Lung microvascular endothelial cell (primary cell): Measurements from ENCODE around the gene TLCD2. TPM values are rescaled to one million over a fixed set of nuclear protein-coding genes. Genes with fewer than 3 reads are reported as not detected.
"Not testable (repeated sequence)": the region's sequence is repeated elsewhere in the genome, so short reads cannot be mapped to it uniquely, and the experiment has no call there.

Source experiments
- DNase-seq, 2 donors: peaks; one replicate each; pipeline versions ENCODE4 v3.0.0 to v3.0.0-alpha.2; 2010; ENCODE audit warnings: low read depth in 2 of 2
- total RNA-seq: library from RNA; depleted of rRNA; stranded (reverse); fragments of >200 nt; gene quantifications from 2 replicates; pipeline ENCODE4 v1.2.1, GENCODE V29; 2014

The TLCD2 gene, protein sequence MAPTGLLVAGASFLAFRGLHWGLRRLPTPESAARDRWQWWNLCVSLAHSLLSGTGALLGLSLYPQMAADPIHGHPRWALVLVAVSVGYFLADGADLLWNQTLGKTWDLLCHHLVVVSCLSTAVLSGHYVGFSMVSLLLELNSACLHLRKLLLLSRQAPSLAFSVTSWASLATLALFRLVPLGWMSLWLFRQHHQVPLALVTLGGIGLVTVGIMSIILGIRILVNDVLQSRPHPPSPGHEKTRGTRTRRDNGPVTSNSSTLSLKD
- 0.87 and 1.2 TPM in 2 replicates for total RNA-seq

DNA sequence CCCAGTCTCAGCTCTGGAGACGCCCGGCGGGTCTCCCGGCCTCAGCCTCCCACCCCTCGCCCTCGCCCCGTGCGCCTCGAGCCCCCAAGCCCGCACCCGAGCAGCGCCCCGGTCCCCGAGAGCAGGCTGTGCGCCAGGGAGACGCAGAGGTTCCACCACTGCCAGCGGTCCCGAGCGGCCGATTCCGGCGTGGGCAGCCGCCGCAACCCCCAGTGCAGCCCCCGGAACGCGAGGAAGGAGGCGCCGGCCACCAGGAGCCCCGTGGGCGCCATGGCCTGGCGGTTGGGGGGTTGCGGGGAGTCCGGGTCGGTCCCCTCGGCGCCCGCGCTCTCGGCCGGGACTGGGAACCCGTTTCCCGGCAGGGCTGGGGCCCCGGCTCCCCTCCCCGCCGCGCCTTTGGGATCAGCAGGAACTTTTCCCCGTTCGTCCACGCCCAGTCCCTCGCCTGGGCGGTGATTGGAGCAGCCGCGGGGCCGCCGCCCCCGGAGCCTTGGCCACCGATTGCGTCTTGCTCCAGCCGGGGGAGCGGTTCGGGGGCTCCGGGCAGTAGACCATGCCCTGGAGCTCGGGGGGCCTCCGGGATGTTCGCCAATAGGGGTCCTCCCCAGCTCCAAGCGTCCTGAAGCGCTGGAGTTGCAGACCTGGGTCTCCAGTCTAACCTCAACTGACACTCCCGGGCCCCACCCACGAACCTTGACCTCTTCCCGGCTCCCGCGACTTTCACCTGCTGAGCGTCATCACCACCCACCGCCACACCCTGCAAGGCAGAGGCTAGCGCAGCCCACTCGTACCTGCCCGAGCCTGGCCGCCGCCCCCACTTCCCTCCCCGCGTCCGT lies at the start of gene TLCD2:
Gene TLCD2 (minus strand): TSS at position 407 of the 836 bp plus-strand sequence. CDS start 135 bp downstream, at position 272.
- peak; percentile 46 to 62 for DNase-seq

DNA sequence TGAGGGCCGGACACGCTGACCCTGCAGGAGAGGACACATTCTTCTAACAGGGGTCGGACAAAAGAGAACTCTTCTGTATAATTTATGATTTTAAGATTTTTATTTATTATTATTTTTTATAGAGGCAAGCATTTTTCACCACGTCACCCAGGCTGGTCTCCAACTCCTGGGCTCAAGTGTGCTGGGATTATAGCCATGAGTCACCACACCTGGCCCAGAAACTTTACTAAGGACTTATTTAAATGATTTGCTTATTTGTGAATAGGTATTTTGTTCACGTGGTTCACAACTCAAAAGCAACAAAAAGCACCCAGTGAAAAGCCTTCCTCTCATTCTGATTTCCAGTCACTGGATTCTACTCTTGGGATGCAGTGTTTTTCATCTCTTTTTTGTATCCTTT lies 49.4 kb upstream of the TLCD2 start:
- DNase-seq: no peak

DNA sequence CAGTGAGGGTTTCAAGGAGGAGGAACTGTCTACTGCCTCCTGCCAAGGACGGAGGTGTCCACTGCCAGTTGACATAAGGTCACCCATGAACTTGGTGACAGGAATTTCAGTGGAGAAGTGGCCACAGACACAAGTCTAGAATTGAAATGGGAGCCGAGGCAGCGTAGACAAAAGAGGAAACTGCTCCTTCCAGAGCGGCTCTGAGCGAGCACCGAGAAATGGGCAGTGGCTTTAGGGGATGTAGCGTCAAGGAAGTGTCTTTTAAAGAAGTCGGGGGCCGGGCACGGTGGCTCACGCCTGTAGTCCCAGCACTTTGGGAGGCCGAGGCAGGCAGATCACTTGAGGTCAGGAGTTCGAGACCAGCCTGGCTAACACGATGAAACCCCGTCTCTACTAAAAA lies 48.6 kb upstream of the TLCD2 start:
- no peak for DNase-seq

DNA sequence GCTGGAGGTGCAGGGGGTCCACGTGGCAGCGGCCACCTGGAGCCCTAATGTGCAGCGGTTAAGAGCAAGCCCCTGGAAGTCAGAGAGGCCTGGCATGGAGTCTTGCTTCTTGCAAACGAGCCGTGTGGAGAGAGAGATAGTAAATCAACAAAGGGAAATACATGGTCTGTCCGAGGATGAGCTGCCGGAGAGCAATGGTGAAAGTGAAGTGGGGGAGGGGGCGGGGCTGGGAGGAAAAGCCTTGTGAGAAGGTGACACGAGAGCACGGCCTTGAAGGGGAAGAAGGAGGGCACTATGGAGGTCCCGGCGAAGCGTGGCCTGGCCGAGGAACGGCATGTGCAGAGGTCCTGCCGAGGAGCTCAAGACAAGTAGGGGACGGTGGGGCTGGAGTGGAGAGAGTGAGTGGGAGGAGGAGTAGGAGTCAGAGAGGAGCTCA lies 45.7 kb upstream of the TLCD2 start:
- DNase-seq: no peak

DNA sequence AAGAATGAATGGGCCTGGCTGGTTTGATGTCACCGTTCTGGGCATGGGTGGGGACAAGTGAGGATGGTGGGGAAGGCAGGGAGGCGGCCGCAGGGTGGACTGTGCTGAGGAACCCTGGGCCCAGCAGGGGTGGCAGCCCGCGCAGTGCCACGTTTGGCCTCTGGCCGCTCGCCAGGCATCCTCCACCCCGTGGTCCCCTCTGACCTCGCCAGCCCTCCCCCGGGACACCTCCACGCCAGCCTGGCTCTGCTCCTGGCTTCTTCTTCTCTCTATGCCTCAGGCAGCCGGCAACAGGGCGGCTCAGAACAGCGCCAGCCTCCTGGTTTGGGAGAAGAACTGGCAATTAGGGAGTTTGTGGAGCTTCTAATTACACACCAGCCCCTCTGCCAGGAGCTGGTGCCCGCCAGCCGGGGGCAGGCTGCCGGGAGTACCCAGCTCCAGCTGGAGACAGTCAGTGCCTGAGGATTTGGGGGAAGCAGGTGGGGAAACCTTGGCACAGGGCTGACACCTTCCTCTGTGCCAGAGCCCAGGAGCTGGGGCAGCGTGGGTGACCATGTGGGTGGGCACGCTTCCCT lies 45.2 kb upstream of the TLCD2 start:
- no peak for DNase-seq

DNA sequence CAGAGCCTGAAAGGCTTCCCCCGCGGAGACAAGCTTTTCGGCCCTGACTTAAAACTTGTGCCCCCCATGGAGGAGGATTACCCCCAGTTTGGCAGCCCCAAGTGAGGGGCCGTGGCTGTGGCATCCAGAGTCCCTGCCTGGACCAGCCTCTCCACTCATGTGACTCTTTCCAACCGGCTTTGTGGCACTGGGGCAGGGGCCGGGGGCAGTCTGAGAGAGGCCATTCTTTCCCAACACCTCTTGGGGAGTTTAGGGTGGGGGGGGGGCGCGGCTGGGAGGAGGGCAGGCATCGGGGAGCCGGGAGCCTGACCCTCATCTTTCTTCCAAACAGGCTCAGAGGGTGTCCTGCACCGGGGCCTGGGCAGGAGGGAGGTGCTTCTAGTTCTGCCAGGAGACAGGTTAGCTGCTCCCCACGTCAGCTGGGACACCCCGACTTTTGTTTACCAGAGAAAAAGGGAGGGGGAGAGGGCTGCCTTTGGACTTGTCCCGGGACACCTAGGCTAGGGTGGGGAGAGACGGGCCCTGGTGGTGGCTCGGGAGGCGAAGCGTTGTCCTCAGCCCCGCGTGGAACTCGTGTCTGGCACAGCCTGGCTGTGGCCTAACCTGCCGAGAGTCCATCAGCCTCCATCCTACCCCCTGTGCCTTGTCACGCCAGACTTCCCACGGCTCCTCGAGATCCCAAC lies 44.4 kb upstream of the TLCD2 start:
- no peak for DNase-seq

DNA sequence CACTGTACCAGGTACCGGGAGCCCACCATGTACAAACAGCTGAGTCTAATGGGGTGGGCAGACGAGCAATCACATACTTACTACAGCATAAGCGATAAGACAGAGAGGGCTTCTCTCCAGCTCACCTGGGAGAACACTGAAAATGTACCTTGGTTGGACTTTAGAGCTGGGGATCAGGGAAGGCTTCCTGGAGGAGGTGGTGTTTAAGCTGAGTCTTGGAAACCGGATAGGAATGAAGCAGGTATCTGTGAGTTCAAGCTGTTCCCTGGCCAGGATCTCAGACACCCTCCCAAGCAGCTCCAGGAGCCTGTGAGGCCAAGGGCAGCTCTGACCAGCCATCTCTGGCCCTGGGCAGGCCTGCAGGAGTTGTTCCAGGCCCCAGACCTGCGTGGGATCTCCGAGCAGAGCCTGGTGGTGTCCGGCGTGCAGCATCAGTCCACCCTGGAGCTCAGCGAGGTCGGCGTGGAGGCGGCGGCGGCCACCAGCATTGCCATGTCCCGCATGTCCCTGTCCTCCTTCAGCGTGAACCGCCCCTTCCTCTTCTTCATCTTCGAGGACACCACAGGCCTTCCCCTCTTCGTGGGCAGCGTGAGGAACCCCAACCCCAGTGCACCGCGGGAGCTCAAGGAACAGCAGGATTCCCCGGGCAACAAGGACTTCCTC lies 43.7 kb upstream of the TLCD2 start:
- no peak for DNase-seq

DNA sequence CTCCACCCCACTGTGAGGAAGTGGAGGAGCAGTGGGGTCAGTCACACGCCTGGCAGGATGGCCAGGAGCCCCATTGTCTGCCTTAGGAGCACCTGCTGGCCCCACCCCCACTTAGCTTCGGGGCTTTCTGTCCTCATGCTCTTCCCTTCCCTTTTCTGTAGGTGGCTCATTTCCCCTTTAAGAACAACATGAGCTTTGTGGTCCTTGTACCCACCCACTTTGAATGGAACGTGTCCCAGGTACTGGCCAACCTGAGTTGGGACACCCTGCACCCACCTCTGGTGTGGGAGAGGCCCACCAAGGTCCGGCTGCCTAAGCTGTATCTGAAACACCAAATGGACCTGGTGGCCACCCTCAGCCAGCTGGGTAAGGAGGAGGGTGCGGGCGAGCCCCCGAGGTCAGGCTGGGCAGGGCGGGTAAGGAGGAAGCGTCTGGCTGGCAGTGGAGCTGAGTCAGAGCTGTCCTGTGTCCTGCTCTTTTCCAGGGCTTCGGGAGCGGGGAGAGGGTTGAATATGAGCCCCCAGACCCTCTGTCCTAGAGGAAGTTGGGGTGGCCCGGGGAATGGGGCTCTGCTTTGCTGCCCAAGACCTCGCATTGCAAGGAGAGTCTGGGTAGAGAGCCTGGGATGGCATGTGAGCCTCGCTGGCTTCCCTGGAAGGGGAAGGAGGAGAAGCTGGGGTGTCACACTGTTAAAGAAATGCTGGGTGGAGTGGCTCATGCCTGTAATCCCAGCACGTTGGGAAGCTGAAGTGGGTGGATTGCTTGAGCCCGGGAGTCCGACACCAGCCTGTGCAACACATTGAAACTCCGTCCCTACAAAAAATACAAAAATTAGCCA lies 42.5 kb upstream of the TLCD2 start:
- DNase-seq: no peak

DNA sequence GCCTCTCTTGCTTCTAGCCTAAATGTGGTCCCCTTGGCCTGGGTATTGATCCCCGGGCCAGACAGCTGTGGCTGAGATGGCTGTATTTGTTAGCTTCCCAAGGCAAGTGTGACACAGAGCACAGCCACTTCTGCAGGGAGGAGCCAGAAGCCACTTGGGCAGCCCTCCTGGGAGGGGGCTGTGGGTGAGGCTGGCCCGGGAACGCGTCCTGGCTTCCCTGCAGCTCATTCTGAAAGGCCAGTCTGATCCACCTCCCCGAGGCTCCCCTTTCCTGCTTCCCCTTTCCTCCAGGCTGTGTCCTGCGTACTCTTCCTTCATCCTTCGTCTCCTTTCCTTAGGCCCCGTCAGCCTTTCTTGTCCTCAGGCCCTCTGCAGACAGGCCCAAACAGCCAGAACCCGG lies 40.5 kb upstream of the TLCD2 start:
- DNase-seq: no peak

DNA sequence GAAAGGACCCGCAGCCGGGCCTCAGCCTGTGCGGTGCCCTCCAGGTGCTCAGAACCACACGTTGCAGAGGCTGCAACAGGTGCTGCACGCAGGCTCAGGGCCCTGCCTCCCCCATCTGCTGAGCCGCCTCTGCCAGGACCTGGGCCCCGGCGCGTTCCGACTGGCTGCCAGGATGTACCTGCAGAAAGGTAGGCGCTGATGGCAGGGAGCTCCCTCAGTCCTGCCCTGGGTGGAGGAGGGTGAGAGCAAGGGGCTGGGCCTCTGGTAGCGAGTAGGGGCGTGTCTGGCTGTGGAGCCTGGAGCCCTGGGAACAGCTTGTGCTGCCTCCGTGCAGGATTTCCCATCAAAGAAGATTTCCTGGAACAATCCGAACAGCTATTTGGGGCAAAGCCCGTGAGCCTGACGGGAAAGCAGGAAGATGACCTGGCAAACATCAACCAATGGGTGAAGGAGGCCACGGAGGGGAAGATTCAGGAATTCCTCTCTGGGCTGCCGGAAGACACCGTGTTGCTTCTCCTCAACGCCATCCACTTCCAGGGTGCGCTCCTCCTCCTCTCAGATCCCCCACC lies 36.9 kb upstream of the TLCD2 start:
- peak; percentile 46 to 57 for DNase-seq

DNA sequence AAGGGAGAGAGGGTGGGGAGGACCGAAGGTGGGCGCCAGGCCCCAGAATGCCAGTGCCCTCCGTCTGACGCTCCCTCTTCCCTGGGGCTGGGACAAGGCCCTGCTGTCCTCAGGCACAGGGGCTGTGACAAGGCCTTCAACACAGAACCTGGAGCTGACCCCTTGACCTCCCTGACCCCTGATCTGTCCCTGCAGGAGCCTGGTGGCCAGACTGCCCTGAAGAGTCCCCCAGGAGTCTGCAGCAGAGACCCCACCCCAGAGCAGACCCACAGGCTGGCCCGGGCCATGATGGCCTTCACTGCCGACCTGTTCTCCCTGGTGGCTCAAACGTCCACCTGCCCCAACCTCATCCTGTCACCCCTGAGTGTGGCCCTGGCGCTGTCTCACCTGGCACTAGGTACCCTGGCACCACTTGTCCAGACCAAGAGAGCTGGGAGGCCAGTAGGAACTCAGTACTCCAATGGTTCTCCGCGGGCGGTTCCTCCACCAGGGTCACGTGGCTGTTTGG lies 35.4 kb upstream of the TLCD2 start:
- DNase-seq: no peak

DNA sequence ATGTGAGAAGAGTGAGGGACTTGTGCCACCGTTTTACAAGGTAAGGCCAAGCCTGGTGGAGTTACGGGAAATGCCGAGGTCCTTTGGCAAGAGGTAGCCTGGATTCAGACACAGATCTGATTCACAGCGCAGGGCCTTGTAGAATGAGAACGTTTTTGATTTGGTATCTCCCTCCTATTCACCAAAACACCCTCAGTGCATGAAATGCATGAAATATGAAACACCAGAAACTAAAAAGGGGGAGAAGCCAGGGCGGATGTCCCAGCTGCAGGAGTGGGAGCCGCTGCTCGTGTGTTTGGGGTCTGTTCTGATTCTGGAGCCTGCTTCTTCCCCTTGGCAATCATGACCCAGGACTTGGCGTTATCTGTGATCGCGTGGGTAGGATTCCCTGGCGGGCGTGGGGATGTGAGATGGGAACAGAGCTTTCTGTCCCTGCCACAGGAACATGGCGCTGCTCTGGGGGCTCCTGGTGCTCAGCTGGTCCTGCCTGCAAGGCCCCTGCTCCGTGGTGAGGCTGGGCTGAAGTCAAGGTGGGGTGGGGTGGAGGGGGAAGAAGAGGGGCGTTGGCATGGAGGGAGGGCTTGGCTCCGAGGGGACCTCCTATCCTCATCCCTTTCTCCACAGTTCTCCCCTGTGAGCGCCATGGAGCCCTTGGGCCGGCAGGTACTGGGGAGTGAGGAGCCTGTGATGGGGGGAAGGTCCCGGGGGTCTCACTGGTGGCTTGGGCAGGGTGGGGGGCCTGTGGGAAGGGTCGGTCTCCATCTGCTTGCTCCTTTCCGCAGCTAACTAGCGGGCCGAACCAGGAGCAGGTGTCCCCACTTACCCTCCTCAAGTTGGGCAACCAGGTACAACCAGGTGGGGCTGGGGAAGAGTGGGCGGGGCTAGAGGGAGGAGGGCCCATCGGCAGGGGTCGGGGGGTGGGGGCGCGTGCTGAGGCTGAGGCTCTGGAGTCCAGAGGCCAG lies 34.7 kb upstream of the TLCD2 start:
- no peak for DNase-seq

DNA sequence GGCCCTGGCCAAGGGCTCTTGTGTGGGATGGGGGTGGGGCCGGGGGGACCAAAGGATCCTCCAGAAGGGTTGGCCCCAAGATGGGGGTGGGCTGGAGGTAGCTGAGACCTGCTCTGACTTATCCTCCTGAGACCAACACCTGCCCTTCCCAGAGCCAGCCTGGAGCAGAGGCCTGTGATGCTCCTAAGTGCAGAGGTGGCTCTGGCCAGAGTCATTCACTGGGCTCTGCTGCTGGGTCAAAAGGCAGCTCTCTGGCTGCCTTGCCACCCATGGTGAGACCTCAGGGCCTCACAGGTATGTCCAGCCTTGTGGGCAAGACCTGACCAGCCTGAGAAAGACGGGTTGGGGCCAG lies 32.9 kb upstream of the TLCD2 start:
- DNase-seq: no peak

DNA sequence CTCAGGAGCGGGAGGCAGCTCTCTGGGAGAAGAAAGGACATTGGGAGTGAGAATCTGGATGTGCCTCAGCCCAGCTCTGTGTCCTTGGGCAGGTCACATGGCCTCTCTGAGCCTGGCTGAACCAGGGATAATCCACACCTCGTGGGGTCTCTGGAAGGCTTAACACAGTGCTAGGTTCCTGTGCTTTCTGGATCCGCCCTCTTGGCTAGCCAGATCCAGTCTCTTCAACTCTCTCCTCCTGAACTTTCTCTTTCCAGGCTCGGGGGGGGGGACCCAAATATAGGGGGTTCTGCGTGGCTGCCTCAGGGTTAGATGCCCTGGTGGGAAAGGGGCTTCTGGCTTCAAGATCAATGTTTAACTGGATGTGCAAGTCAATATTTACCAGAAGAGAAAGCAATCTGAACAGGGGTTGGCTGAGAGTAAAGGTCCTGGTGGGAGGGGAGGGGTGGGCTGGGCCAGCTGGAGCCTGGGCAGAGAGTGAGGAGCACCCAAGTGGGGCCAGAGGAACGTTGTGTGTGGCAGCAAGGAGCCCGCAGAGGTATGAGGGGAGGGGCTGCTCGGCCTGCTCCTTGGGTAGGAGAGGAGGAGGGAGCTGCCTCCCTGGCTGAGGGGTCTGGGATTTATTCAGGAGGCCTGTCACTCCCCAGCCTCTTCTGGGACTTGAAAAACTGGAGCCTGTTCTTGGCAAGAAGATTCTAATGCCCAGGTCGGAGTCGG lies 32.4 kb upstream of the TLCD2 start, which contains the start of gene SERPINF2:
Gene SERPINF2 (plus strand): TSS at position 501 of the 717 bp plus-strand sequence. CDS start 2,125 bp downstream, outside the sequence.
- DNase-seq: no peak

DNA sequence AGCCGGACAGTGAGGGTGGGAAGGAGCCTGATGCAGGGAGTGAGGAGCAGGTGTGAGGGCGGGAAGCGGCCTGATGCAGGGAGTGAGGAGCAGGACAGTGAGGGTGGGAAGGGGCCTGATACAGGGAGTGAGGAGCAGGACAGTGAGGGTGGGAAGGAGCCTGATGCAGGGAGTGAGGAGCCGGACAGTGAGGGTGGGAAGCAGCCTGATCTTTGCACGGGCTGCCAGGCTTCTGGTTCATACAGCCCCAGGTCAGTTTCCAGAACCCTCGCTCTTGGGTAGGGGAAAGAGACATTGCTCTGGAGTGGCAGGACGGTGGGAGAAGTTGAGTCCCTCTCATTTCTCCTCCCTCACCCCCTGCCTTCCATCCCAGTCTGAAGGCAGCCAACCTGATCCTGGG lies 31.7 kb upstream of the TLCD2 start:
- not testable (repeated sequence) for DNase-seq

DNA sequence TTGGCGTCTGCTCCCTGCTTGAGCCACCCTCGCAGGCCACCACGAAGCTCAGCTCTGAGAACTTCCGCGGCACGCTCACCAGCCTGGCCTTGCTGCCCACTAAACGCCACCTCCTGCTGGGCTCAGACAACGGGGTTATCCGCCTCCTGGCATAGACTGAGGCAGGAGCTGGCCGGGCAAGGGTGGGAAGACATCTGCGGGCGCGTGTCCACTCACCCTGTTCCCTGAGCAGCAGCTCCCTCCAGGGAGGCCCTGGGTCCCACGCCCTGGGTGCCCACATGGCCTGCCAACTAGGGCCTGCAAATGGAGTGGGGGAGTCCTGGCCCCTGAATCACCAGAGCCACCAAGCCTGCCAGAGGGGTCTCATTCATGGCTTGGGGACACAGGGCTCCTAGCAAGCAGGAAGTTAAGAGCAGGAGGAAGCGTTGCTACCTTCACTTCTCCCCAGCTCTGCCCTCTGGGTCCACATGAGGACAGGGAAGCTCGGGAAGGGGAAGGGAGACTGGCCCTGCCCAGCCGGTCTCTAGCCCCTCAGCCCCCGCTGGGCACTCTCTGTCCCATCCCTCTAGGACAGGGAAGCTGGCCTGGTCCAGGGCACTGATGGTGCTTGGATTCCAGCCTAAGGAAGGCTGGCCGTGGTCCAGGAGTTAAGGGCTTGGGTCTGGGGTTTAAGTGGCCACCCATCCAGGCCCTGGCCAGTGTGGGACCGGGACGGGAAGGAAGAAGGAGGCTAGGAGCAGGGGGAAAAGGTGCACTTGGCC lies 27.5 kb upstream of the TLCD2 start:
- no peak for DNase-seq
